ENCODE results near the gene HERPUD1.

Gene HERPUD1

DNA sequence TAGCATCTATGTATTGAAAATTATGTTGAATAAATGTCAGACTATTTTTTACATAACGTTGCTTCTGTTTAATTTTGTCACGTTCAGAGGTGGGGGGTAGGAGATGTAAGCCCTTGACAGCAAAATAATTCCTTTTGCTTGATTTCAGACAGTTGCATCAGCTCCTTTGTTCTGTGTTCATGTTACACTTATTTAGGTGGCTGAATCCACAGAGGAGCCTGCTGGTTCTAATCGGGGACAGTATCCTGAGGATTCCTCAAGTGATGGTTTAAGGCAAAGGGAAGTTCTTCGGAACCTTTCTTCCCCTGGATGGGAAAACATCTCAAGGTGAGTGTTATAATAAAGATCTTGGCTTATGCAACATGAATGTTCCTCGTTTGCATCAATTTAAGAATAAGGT, 4.5 kb downstream of the HERPUD1 start:
- no peak for DNase-seq

DNA sequence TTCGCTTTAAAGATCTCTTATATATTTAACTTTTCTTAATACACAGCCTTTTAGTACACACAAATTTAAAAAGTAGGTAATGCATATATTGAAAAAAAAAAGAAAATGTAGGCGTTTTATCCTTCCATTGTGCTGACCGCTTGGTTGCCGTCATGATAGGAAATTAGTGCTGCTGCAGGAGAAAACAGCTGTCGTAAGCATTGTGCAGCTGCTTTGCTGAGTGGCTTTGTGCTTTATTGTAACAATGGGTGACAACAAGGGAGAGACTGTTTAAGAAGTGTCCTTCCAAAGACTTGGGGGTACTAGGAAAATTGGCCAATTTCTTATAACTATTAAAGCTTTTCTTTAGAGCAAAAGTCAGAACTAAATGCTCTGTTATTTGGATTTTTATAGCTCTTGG, 5.0 kb downstream of the HERPUD1 start:
- no peak for DNase-seq

DNA sequence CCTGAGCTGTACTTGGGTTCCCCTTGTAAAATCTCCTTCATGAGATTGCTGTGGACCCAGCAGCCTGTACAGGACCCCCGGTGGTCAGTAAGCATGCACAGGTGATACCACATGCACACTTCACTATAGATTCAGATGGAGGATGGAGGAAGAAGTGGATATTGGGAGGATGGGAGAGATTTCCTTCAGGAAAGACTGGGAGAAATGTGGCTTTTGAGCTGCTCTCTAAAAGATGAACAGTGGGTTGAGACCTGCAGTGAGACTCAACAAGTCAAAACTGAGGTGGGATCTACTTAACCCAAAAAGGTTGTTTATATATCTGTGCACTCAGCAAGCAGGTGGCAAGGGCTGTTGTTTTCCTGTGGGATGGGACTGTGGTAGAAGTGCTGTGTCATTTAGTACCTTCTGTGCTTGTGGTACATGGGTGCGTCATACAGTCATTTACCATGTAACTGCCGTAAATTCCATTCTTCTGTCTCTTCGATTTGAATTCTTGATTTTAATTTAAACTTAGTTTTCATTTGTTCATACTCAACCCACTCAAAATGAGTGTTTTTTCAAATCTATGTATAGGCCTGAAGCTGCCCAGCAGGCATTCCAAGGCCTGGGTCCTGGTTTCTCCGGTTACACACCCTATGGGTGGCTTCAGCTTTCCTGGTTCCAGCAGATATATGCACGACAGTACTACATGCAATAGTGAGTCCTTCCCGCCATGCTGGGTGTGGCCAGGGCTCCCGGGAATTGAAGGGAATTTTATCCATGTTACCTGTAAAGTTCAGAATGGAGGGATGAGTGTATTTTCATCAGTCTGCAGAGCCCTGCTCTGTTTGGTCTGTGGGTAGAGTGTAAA, 6.9 kb downstream of the HERPUD1 start:
- peak; percentile 71 for DNase-seq

DNA sequence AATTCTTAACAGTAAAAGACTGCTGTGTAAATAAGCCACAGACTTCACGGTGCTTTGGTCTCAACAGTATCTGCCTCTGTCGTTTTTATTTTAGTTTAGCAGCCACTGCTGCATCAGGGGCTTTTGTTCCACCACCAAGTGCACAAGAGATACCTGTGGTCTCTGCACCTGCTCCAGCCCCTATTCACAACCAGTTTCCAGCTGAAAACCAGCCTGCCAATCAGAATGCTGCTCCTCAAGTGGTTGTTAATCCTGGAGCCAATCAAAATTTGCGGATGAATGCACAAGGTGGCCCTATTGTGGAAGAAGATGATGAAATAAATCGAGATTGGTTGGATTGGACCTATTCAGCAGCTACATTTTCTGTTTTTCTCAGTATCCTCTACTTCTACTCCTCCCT, 7.9 kb downstream of the HERPUD1 start:
- no peak for DNase-seq

DNA sequence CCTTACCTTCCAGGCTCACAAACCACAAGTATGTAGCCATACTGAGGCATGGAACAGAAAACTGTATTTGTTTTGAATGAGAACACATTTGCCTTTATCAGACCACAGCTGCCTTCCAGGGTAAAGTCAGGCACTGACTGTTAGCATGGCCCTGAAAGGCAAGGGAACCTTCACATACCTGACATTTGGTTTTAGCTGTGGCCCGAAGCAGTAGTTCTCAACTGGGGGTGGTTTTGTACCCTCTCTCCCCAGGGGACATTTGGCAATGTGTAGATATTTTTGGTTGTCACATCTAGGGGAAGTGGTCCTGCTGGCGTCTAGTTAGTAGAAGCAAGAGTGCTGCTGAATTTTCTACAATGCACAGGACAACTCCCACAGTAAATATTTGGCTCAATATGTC, 9.2 kb downstream of the HERPUD1 start:
- DNase-seq, result no peak

DNA sequence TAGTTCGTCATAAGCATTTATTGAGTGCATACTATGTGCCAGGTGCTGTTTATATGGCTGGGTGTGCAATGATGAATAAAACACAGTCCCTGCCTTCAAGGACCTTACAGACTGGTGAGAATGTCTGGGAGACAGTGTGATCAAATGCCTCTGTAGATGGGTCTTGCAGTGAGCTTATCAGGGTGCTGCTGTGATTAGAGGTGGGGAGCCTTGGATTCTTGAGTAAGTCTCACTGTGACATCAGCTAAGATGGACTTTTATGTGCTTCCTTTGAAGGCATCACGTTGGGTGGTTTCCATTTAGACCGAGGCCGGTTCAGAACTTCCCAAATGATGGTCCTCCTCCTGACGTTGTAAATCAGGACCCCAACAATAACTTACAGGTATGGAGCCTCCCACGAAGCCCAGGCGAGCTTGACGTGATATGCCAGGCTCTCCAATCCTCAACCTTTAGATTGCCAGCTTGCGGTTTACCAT, 10.0 kb downstream of the HERPUD1 start:
- no peak for DNase-seq

DNA sequence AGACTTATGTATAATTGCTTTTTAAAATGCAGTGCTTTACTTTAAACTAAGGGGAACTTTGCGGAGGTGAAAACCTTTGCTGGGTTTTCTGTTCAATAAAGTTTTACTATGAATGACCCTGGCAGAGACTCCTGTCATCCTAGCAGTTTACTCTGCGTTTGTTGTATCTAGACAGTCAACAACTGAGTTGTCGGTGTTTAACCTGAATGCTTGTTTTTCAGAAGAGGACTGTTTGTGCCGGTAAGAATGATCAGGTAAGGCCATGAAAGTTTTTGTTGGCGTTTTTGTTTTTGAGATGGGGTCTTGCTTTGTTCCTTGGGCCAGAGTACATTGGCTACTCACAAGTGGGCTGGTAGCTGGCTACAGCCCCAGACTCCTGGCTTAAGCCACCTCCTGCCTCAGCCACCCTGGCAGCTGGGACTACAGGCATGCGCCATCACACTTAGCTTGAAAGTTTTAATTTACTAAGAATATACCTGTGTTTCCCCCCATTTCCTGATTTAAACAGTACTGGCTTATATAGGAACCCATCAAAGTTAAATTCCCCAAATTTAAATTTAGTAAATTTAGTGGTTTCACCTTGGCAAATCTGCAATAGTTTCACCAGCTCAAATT, 11.9 kb downstream of the HERPUD1 start:
- DNase-seq, result no peak

DNA sequence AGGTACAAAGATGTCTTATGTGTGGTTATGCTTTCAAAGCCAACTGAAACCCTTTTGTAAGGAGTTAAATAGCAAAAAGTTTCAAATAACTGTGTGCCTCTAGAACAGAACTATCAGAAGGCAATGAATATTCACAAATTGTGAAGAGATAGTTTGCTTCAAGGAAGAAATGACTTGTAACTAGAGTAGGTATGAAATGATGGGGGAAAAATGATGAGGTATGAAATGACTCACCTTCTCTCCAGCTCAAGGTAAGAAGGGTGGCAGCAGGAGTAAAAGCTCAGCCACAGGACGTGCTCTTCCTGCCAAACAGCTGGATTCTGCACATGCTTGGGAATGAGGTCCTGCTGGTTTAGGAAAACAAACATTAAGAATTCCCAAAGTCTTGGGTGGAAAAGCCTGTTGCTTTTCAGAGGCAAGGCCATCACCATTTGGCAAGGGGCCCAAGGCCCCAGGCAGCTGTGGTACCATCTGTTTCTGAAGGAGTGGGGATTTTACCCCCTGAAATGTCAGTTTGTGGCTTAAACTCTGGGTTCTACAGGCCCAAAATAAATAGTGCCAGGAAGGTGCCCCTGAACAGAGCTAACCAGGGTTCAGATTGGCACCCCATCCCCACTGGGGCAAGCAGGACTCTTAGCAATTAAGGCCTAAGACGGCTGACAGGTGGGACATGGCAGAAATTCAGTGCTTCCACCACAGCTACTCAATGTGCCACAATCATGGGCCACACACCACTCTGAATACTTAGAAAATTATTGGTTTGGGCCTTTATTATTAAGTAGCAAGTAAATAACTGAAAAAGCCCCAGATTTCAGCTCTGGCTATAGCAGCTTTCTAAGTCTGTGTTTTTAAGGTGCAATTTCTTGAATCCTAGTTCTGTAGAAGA, 13.3 kb downstream of the HERPUD1 start:
- DNase-seq, result peak; percentile 24

DNA sequence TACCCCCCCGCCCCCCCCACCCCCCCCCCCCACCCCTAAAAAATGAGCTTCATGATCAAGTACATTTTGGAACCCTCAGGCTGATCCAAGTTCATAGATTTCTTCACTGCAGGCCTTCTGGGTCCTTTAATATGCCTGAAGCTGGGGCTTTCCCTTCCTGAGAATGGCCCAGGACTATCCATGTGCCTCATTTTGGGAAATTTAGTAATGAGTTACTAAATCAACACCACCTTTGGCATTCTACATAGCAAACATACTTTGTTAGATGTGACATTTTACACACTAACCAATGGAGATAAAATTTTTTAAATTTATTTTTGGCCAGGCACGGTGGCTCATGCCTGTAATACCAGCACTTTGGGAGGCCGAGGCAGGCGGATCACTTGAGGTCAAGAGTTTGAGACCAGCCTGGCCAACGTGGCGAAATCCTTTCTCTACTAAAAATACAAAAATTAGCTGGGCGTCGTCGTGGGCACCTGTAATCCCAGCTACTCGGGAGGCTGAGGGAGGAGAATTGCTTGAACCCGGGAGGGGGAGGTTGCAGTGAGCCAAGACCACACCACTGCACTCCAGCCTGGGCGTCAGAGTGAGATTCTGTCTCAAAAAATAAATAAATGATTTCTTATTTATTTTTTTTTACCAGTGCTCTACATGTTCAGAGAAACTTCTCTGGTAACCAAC, 14.0 kb downstream of the HERPUD1 start:
- no peak for DNase-seq

DNA sequence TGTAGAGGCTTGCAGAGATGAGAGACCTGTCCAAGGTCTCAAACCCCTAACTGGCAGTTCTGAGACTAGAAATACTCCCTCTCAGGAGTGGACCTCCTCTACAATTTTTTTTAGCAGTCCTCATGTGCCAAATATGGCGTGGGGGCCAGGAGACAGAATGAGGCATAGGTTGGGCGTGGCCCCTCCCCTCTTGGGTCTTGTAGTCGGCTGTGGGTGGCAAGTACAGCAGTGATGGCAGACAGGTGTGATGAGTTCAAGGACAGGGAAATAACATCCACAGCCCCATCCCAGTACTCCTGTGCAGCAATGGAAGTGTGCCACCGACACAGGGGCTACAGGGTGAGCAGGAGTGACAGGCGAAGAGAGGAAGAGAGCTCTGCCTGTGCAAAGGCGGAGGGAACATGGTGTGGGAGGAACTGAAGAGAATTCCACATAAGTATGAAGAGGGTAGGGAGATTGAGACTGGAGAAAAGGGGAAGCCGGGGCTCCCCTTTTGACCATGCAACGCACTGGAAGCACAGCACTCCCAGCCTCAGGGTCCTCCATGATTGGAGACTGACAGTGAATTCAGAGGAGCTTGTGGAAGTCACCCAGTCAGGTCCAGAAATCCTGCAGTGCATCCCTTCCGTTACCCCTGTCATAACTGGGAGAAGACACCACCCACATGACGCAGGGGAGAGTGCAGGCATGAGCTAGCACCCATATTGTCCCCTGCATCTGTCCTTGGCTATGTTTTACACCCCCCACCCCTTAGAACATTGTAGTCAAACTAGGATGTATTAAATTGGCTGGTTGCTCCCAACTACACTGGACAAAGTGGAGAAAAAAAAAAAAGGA, 15.0 kb downstream of the HERPUD1 start:
- no peak for DNase-seq

DNA sequence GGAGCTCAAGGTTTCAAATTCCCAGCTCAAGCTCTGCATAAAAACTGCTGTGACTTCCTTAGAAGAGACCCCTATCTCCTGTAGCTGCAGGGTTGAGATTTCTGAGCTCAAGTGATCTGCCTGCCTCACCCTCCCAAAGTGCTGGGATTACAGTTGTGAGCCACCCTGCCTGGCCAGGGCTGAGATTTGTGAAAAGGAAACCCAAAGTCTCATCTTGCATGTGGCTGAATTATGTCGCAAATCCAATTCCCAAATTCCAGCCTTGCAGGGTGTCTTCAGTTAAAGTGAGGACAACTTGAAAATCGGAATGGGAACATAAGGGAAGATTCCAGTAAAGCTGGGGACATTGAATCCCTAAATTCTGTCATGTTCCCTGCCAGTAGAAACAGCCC, 15.7 kb downstream of the HERPUD1 start:
- DNase-seq, result no peak

DNA sequence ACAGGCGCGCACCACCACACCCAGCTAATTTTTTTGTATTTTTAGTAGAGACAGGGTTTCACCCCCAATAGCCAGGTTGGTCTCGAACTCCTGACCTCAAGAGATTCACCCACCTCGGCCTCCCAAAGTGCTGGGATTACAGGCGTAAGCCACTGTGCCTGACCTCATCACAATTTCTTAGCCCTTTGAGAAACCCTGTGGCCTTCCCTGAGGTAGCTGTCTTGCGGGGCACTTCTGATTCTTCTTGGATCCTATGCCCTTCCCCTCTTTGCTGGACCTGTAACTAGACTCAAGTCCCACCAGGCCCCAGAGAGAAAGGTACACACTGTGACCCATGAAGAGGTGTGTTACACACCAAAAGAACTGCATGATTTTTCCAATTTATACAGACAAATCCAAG, 16.3 kb downstream of the HERPUD1 start:
- DNase-seq, result no peak

DNA sequence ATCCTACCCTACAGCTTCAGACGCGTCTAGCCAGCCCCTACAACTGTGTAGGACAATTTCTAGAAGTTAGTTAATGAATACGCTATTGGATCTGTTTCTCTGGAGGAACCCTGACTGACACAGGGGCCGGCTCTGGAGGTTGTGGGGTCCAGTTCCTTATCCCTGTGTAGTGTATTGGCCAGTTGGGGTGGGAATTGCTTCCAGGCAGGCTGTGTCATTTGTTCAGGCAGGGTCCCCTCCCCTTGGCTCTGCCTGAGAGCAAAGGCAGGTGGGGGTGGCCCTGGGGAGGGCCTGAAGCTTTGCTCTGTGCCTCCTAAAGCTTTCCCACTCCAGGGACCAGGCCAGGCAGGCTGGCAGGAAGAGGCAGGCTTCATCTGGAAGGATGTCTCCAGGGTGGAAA, 18.1 kb downstream of the HERPUD1 start:
- no peak for DNase-seq

DNA sequence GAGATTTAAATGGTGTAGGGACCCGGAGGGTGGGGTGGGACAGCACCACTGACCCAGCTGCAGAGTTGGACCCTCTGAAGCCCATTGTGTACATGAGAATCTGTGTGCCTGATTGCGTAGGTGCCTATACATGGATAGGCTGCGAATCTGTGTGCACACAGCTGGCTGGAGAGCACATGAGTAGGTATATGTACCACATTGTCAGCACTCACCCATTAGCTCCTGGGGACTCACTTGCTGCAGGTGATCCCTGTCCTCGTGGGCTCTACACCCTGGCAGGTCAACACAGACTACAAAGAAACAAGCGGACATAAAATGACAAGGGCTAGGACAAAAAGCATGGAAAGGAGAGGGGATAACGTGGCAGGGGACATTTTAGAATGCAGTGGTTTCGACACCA, 18.5 kb downstream of the HERPUD1 start:
- no peak for DNase-seq

DNA sequence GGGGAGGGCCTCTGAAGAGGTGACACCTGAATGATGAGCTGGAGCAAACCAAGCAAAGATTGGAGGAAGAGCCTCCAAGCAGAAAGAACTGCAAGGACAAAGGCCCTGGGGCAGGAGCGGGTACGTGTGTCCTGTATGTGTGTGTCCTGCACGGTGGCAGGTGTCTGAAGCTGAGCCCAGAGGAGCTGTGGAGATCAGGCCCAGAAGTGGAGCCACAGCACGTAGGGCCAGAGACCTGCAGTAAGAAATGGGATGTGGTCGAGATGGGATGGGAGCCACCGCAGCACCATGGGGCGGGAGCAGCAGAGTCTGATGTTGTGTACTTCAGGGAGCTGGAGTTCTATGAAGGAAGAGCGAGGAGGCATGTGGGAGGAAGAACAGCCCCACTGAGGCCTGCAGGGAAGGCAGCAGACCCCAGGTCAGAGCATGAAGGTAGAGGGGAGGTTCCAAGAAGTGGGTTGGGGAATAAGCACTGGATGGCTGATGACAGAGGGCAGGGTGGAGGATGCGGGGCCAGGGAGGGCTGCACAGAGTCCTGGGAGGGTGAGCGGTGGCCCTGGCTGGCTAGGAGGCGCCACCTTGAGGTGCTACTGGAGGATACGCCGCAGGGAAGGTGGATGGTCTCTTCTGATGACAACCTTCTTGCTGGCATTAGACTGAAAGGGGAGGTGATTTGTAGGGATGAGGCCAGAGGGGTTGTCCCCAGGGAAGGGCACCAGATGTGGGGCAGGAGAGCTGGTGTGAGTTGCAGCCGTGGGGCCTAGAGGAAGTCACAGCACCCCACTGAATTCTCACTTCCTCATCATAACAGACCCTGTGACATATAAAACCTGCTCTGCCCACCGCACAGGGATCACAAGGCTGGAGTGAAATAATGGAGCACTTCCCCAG, 19.2 kb downstream of the HERPUD1 start:
- peak; percentile 68 for DNase-seq

DNA sequence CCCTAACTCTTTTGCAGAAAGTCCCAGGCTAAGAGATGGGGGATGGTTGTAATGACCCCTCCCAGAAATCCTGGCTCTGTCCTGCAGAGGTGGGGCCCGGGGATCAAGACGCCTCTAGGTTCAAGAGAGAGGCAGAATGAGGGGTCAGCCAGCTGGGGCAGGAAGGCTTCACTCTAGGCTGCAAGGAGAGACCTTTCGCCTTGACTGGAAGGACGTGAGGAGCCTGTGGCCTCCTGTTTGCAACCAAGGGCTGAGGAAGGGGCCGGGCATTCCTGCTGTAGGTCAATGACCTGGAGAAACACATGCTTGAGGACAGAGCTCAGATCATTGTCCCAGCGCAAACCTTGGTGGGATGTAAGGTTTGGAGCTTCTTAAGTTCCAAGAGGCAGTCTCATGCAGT, 21.1 kb downstream of the HERPUD1 start:
- no peak for DNase-seq

DNA sequence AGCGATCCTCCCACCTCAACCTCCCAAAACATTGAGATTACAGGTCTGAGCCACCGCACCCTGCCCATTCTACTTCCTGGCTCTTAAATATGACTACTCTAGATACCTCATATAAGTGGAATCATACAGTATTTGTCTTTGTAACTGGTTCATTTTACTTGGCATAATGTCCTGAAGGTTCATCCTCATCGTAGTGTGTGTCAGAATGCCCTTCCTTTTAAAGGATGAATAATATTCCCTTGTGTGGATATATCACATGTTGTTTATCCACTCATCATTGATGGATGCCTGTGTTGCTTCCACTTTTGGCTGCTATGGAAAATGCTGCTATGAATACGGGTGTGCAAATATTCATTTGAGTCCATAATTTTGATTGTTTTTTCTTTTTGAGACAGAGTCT, 24.1 kb downstream of the HERPUD1 start:
- DNase-seq, result no peak

DNA sequence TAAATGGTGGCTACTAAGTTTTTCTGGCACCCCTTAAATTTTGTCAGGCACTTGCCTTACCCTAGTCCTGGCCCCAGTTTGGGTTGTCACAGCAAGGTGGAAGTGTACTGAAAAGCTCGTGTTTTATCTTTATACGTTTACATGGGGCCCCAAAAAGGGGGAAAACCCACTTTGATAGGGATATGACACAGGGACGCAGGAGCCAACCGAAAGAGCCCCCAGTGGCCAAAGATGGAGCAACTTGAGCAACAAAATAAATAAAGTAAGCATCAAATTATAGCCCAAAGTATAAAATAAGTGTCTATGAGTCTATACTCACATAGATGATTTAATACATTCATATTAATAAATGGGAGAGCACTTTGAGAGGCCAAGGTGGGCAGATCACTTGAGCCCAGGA, 24.8 kb downstream of the HERPUD1 start:
- no peak for DNase-seq

DNA sequence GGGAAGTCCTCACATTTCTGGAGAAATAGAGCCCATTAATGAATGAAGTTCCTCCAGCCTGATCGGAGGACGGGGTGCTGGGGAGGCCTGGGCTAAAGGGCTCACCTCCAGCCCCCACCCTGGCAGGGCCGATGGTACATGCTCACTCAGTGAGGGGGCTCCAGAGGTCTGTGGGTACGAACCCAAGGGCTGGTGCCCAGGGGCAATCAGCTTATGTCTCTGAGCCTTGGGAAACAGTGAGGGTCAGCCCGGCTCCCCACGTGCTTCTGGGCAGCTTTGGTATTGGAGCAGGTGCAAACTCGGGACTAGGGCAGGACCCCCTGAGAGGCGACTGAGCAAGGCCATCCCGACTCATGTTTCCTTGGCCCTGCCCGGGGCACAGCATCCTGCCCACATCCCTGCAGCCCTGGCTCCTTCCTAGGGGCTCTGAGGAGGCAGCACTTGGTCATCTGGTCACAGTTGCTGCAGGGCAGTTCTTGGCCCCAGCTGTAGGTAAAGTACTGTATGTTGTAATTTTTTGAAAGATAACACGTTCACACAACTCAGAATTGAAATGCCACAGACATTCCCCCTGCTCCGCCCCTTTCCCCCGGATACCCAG, 28.8 kb downstream of the HERPUD1 start:
- DNase-seq, result no peak

DNA sequence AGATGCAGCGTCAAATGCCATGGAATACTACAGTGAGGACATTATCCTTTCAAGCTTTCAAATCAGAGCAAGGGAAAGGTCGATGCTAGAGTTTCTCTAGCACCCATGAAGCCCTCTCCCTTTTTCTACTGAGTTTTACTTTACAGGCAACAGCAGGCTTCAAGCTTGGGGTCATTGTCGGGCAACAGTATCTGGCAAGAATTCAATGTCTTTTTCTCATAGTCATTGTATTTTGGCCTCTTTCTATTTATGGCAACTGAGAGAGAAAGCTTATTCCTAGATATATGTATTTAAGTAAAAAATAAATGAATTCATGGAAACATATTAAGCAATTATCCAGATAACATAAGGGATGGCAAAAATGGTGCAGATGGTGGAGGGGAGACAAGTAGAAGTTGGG, 29.4 kb downstream of the HERPUD1 start:
- no peak for DNase-seq

All from stimulated activated CD4-positive, alpha-beta T cell treated with anti-CD3 and anti-CD28 coated beads, Interleukin-1b, Interleukin-23, amount 100 ng/mL, for 48 hours (primary cell).